ENCODE results near the gene NOL4L. TPM values are rescaled to one million over a fixed set of nuclear protein-coding genes. Genes with fewer than 3 reads are reported as not detected.

Gene NOL4L
- total RNA-seq, 2 experiments from 2014 or later, result 53.1 to 55.6 TPM

DNA sequence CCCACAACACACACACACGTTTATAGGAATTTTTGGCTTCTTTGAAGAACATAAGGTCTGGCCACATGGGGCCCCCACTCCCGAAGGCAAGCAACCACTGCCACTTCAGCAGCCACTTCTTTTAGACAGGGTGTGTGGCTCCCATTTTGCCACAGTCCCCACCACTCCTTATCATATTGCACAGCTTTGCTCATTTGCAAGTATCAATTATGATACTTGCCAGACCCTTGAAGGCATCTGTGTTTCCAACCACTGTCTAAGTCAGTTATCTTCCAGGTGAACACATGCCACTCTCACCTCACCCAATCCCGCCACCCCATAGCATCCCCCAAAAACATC lies 73.1 kb downstream of the NOL4L start:
- DNase-seq (peak in 1 of 14 experiments; percentile 31), ATAC-seq (ENCODE audit: poor library complexity) (no peak)
- Mint-ChIP-seq H3K9me3 (no peaks in the 10 kb centered on the region), H3K27ac (peak overlapping the region; percentile 96), H3K4me1 (ENCODE audit: low read depth) (peaks cover 93% of the 10 kb centered on the region), H3K36me3 (ENCODE audit: low read depth) (peaks cover 81% of the 10 kb centered on the region), H3K27me3 (no peaks in the 10 kb centered on the region), H3K4me3 (peak overlapping the region; percentile 88)
- peak overlapping the region; percentile 38 to 83 for H3K27ac ChIP-seq (ENCODE audit: low read depth in 1 of 2, low read length in 2 of 2)
- H3K4me1 ChIP-seq (ENCODE audit: insufficient read depth, low read length), result peaks cover 93% of the 10 kb centered on the region
- H3K27me3 ChIP-seq (ENCODE audit: control insufficient read depth in 1 of 2, insufficient read depth in 2 of 2, low read length in 2 of 2), result no peaks in the 10 kb centered on the region
- ChIA-PET POLR2A (interaction anchor here (1.3 to 6.9 kb wide), 2 partner anchors 28 to 154 kb away, joined by 3 to 48 read pairs; partner anchors contain the start of gene ASXL1), CTCF (no interaction called here)
- intact Hi-C loops (cut with DNase I, micrococcal nuclease), result no loop called here
- H3K36me3 ChIP-seq (ENCODE audit: insufficient read depth, low read length), result peaks cover 41% of the 10 kb centered on the region
- peak overlapping the region; percentile 60 for H3K4me3 ChIP-seq (ENCODE audit: low read length)
- H3K9me3 ChIP-seq (ENCODE audit: control insufficient read depth in 1 of 2, insufficient read depth in 1 of 2, low read length in 2 of 2), result no peaks in the 10 kb centered on the region
- TF ChIP-seq CTCF (IDR thresholded peaks at IDR 0.05), result no peak

DNA sequence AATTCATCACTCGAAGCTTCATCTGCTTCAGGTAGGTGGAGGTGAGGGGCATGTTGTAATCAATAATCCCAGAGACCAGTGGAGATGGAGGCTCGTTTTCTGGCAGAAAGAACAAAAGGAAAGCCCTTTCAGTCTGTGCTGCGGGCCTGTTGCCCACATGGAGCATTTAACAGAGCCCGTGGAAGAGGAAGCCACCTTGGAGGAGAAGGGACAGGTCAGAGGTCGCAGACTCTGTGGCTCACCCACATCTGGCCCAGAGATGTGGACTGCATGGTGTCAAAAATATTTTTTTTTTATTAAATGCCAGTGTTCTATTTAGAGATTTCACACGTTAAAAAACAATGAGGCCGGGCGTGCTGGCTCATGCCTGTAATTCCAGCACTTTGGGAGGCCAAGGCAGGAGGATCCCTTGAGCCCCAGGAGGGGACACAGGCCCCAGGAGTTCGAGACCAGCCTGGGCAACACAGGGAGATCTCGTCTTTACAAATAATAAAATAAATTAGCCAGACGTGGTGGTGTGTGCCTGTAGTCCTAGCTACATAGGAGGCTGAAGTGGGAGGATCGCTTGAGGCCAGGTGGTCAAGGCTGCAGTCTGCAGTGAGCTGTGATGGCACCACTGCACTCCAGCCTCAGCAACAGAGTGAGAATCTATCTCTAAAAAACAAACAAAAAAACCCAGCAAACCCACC lies 73.6 kb downstream of the NOL4L start:
- peak overlapping the region; percentile 88 for H3K4me3 Mint-ChIP-seq
- peaks cover 96% of the 10 kb centered on the region for H3K4me1 Mint-ChIP-seq (ENCODE audit: low read depth)
- no peak for ATAC-seq (ENCODE audit: poor library complexity)
- CTCF ChIA-PET, result no interaction called here
- no peak for TF ChIP-seq CTCF (IDR thresholded peaks at IDR 0.05)
- H3K36me3 ChIP-seq (ENCODE audit: insufficient read depth, low read length), result peaks cover 40% of the 10 kb centered on the region
- no peaks in the 10 kb centered on the region for H3K27me3 Mint-ChIP-seq
- DNase-seq, result peak in 1 of 14 experiments; percentile 27
- POLR2A ChIA-PET, result interaction anchor here (0.6 to 6.9 kb wide), 3 partner anchors 13 to 138 kb away, joined by 3 to 48 read pairs (median 4); no protein-coding TSS in a partner anchor
- peaks cover 79% of the 10 kb centered on the region for H3K36me3 Mint-ChIP-seq (ENCODE audit: low read depth)
- H3K9me3 Mint-ChIP-seq, result no peaks in the 10 kb centered on the region
- intact Hi-C loops (cut with DNase I, micrococcal nuclease), result no loop called here
- H3K27ac Mint-ChIP-seq, result peak overlapping the region; percentile 96
- no peaks in the 10 kb centered on the region for H3K27me3 ChIP-seq (ENCODE audit: control insufficient read depth in 1 of 2, insufficient read depth in 2 of 2, low read length in 2 of 2)
- peak overlapping the region; percentile 75 to 83 for H3K27ac ChIP-seq (ENCODE audit: low read depth in 1 of 2, low read length in 2 of 2)
- H3K4me3 ChIP-seq (ENCODE audit: low read length), result peak overlapping the region; percentile 60
- no peaks in the 10 kb centered on the region for H3K9me3 ChIP-seq (ENCODE audit: control insufficient read depth in 1 of 2, insufficient read depth in 1 of 2, low read length in 2 of 2)
- H3K4me1 ChIP-seq (ENCODE audit: insufficient read depth, low read length), result peaks cover 93% of the 10 kb centered on the region

- no peak for TF ChIP-seq CTCF (IDR thresholded peaks at IDR 0.05)
- no peaks in the 10 kb centered on the region for H3K9me3 ChIP-seq (ENCODE audit: control insufficient read depth in 1 of 2, insufficient read depth in 1 of 2, low read length in 2 of 2)
- Mint-ChIP-seq H3K27ac (peak overlapping the region; percentile 96), H3K36me3 (ENCODE audit: low read depth) (peaks cover 73% of the 10 kb centered on the region), H3K4me1 (ENCODE audit: low read depth) (peaks cover 89% of the 10 kb centered on the region), H3K9me3 (no peaks in the 10 kb centered on the region), H3K27me3 (no peaks in the 10 kb centered on the region), H3K4me3 (peak overlapping the region; percentile 88)
- peak in 1 of 14 experiments; percentile 33 for DNase-seq
- peaks cover 91% of the 10 kb centered on the region for H3K4me1 ChIP-seq (ENCODE audit: insufficient read depth, low read length)
- no peaks in the 10 kb centered on the region for H3K27me3 ChIP-seq (ENCODE audit: control insufficient read depth in 1 of 2, insufficient read depth in 2 of 2, low read length in 2 of 2)
- H3K4me3 ChIP-seq (ENCODE audit: low read length), result peak overlapping the region; percentile 60
- intact Hi-C loops (cut with DNase I, micrococcal nuclease), result no loop called here
- peaks cover 35% of the 10 kb centered on the region for H3K36me3 ChIP-seq (ENCODE audit: insufficient read depth, low read length)
- CTCF ChIA-PET, result interaction anchor here (0.8 to 1.6 kb wide), 4 partner anchors 12 to 186 kb away, joined by 3 to 5 read pairs (median 4); no protein-coding TSS in a partner anchor
- POLR2A ChIA-PET, result interaction anchor here (0.6 to 6.9 kb wide), 9 partner anchors 10 to 152 kb away, joined by 3 to 48 read pairs (median 8); partner anchors contain the start of gene ASXL1
- ATAC-seq (ENCODE audit: poor library complexity), result no peak
- peak overlapping the region; percentile 75 to 83 for H3K27ac ChIP-seq (ENCODE audit: low read depth in 1 of 2, low read length in 2 of 2)
Observed at GRCh38 chr20:32510601-32511357, 74.4 kb downstream of the NOL4L start.
